Stimulated activated naive CD8-positive, alpha-beta T cell treated with anti-CD3 and anti-CD28 coated beads, Interleukin-15, Interleukin-2, amounts not matched to agents 100 U/mL and 50 U/mL, for 24 hours (primary cell): Measurements from ENCODE around the gene UNC93B1.

Source experiments
- ATAC-seq: fragments of 150-1000 bp; cut with Tn5 transposase; one replicate; pipeline ENCODE4 v1.10.0; 2021
- DNase-seq: peaks from one replicate; pipeline ENCODE4 v3.0.0; 2021

The UNC93B1 gene

GRCh38 chr11:68003846-68004550, at the start of gene UNC93B1:
Gene UNC93B1 (minus strand): TSS chr11:68004097. CDS start chr11:68004043, 54 bp downstream.
- ATAC-seq: peak; percentile 93

GRCh38 chr11:68053117-68053516, 49.2 kb upstream of the UNC93B1 start:
- ATAC-seq (no peak), DNase-seq (no peak)

More at GRCh38 chr11:68003846-68004550, at the start of gene UNC93B1:
- peak; percentile 89 for DNase-seq

GRCh38 chr11:68052137-68052873, 48.4 kb upstream of the UNC93B1 start:
- ATAC-seq (no peak), DNase-seq (no peak)

- ATAC-seq: no peak
- DNase-seq: no peak
Measured at GRCh38 chr11:68051191-68052136, 47.6 kb upstream of the UNC93B1 start.

GRCh38 chr11:68050371-68050841, 46.5 kb upstream of the UNC93B1 start:
- ATAC-seq: no peak
- DNase-seq: no peak

GRCh38 chr11:68049509-68050370, 45.8 kb upstream of the UNC93B1 start:
- DNase-seq (no peak), ATAC-seq (no peak)

- DNase-seq (no peak), ATAC-seq (no peak)
Measured at GRCh38 chr11:68048681-68049508, 45.0 kb upstream of the UNC93B1 start.

GRCh38 chr11:68047437-68048290, 43.8 kb upstream of the UNC93B1 start:
- no peak for DNase-seq
- ATAC-seq: no peak

- ATAC-seq (no peak), DNase-seq (no peak)
Measured at GRCh38 chr11:68044898-68045351, 41.0 kb upstream of the UNC93B1 start.

- ATAC-seq (no peak), DNase-seq (no peak)
Measured at GRCh38 chr11:68044145-68044813, 40.4 kb upstream of the UNC93B1 start.

- no peak for DNase-seq
- no peak for ATAC-seq
Measured at GRCh38 chr11:68043349-68044144, 39.6 kb upstream of the UNC93B1 start.

- DNase-seq (no peak), ATAC-seq (no peak)
Measured at GRCh38 chr11:68043029-68043348, 39.1 kb upstream of the UNC93B1 start.

- DNase-seq (no peak), ATAC-seq (no peak)
Measured at GRCh38 chr11:68042219-68043028, 38.5 kb upstream of the UNC93B1 start.

GRCh38 chr11:68041617-68042218, 37.8 kb upstream of the UNC93B1 start:
- no peak for DNase-seq
- no peak for ATAC-seq

- ATAC-seq: no peak
Measured at GRCh38 chr11:68040957-68041591, 37.2 kb upstream of the UNC93B1 start.

More at GRCh38 chr11:68040957-68041591, 37.2 kb upstream of the UNC93B1 start:
- DNase-seq: no peak
